ENCODE measurements around the gene REEP1. TPM values are rescaled to one million over a fixed set of nuclear protein-coding genes. Genes with fewer than 3 reads are reported as not detected.
A peak's percentile ranks its signal among the peaks of the same experiment; 100 is the strongest.
"Not testable (repeated sequence)": the region's sequence is repeated elsewhere in the genome, so short reads cannot be mapped to it uniquely, and the experiment has no call there.

REEP1 gene
- total RNA-seq, 1 donor from 2014 or later, result 0.62 TPM

DNA sequence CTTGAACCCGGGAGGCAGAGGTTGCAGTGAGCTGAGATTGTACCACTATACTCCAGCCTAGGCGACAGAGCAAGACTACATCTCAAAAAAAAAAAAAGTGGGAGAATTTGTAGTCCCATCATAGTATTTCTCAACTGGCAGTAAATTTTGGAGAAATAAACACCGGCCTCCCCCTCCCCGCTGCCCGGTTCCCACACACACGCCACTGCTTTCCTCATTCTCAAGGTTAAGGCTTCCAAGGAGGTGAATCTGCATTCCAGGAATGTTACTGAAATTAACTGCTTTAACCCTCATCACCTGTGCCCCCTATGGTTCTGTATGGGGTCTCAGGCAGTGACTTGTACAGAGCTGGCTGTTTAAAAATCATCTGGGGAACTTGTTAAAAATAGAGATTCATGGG, 88.2 kb downstream of the REEP1 start:
- Mint-ChIP-seq H3K9me3 (ENCODE audit: unreplicated experiment) (no peaks in the 10 kb centered on the region), H3K4me3 (ENCODE audit: unreplicated experiment) (no peak overlapping the region), H3K27ac (ENCODE audit: unreplicated experiment) (no peak overlapping the region), H3K36me3 (ENCODE audit: low read depth, unreplicated experiment) (no peaks in the 10 kb centered on the region), H3K27me3 (ENCODE audit: unreplicated experiment) (peaks cover 4% of the 10 kb centered on the region), H3K4me1 (ENCODE audit: unreplicated experiment) (peaks cover 19% of the 10 kb centered on the region)
- DNase-seq (ENCODE audit: low spot score), result no peak
- no peak for TF ChIP-seq CTCF (IDR thresholded peaks at IDR 0.05; ENCODE audit: unreplicated experiment)

- peaks cover 24% of the 10 kb centered on the region for H3K4me1 Mint-ChIP-seq (ENCODE audit: unreplicated experiment)
- DNase-seq (ENCODE audit: low spot score); H3K4me3 Mint-ChIP-seq (ENCODE audit: unreplicated experiment); H3K9me3 Mint-ChIP-seq (ENCODE audit: unreplicated experiment); H3K36me3 Mint-ChIP-seq (ENCODE audit: low read depth, unreplicated experiment); H3K27ac Mint-ChIP-seq (ENCODE audit: unreplicated experiment); H3K27me3 Mint-ChIP-seq (ENCODE audit: unreplicated experiment): not testable (repeated sequence)
Measured at GRCh38 chr2:86245222-86245621, 92.2 kb downstream of the REEP1 start.

DNA sequence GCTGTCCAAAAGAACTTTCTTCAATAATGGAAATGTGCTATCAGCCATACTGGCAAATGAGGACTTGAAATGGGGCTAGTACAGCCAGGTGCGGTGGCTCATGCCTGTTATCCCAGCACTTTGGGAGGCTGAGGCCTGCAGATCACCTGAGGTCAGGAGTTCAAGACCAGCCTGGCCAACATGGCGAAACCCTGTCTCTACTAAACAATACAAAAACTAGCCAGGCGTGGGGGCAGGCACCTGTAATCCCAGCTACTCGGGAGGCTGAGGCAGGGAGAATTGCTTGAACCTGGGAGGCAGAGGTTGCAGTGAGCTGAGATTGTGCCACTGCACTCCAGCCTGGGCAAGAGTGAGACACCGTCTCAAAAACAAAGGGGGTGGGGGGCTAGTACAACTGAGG, 92.6 kb downstream of the REEP1 start:
- not testable (repeated sequence) for H3K9me3 Mint-ChIP-seq (ENCODE audit: unreplicated experiment); H3K4me3 Mint-ChIP-seq (ENCODE audit: unreplicated experiment); H3K36me3 Mint-ChIP-seq (ENCODE audit: low read depth, unreplicated experiment); H3K27me3 Mint-ChIP-seq (ENCODE audit: unreplicated experiment); DNase-seq (ENCODE audit: low spot score); H3K27ac Mint-ChIP-seq (ENCODE audit: unreplicated experiment)
- peaks cover 29% of the 10 kb centered on the region for H3K4me1 Mint-ChIP-seq (ENCODE audit: unreplicated experiment)

- H3K27ac Mint-ChIP-seq (ENCODE audit: unreplicated experiment), result no peak overlapping the region
- no peak for DNase-seq (ENCODE audit: low spot score)
- H3K36me3 Mint-ChIP-seq (ENCODE audit: low read depth, unreplicated experiment), result peaks cover 7% of the 10 kb centered on the region
- H3K27me3 Mint-ChIP-seq (ENCODE audit: unreplicated experiment), result peaks cover 8% of the 10 kb centered on the region
- no peak for TF ChIP-seq CTCF (IDR thresholded peaks at IDR 0.05; ENCODE audit: unreplicated experiment)
- H3K4me3 Mint-ChIP-seq (ENCODE audit: unreplicated experiment), result no peak overlapping the region
- peaks cover 35% of the 10 kb centered on the region for H3K4me1 Mint-ChIP-seq (ENCODE audit: unreplicated experiment)
- H3K9me3 Mint-ChIP-seq (ENCODE audit: unreplicated experiment), result no peaks in the 10 kb centered on the region
Measured at GRCh38 chr2:86243950-86244733, 93.3 kb downstream of the REEP1 start.

DNA sequence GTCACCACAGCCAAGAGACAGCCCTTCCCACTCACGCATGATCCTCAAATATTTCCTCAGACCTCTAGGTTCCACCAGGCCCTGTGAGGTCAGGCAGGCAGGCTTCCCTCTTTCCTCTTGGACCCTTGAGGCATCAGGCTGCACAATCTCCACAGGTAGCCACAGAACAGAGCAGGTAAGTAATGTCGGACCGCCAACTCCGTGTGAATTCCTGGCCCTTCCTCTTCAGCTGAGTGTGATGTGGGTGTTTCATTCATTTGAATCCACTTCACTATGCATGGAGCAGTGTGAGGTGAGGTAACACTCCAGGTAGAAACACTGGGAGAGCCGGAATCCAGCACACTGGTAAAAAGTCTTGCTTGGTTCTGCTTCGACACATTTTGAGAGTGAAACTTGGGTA, 94.2 kb downstream of the REEP1 start:
- peaks cover 8% of the 10 kb centered on the region for H3K27me3 Mint-ChIP-seq (ENCODE audit: unreplicated experiment)
- H3K4me1 Mint-ChIP-seq (ENCODE audit: unreplicated experiment), result peaks cover 44% of the 10 kb centered on the region
- H3K36me3 Mint-ChIP-seq (ENCODE audit: low read depth, unreplicated experiment), result peaks cover 7% of the 10 kb centered on the region
- no peak for TF ChIP-seq CTCF (IDR thresholded peaks at IDR 0.05; ENCODE audit: unreplicated experiment)
- H3K4me3 Mint-ChIP-seq (ENCODE audit: unreplicated experiment), result no peak overlapping the region
- no peaks in the 10 kb centered on the region for H3K9me3 Mint-ChIP-seq (ENCODE audit: unreplicated experiment)
- H3K27ac Mint-ChIP-seq (ENCODE audit: unreplicated experiment), result peak overlapping the region; percentile 33
- DNase-seq (ENCODE audit: low spot score), result no peak

- no peak for DNase-seq (ENCODE audit: low spot score)
- Mint-ChIP-seq H3K4me3 (ENCODE audit: unreplicated experiment) (no peak overlapping the region), H3K27ac (ENCODE audit: unreplicated experiment) (no peak overlapping the region), H3K4me1 (ENCODE audit: unreplicated experiment) (peaks cover 41% of the 10 kb centered on the region), H3K9me3 (ENCODE audit: unreplicated experiment) (no peaks in the 10 kb centered on the region), H3K36me3 (ENCODE audit: low read depth, unreplicated experiment) (peaks cover 7% of the 10 kb centered on the region), H3K27me3 (ENCODE audit: unreplicated experiment) (peaks cover 7% of the 10 kb centered on the region)
- no peak for TF ChIP-seq CTCF (IDR thresholded peaks at IDR 0.05; ENCODE audit: unreplicated experiment)
Measured at GRCh38 chr2:86241611-86242010, 95.8 kb downstream of the REEP1 start.

Measured in endothelial cell (in vitro differentiated cells).